ENCODE results near the gene APOL1. TPM values are rescaled to one million over a fixed set of nuclear protein-coding genes. Genes with fewer than 3 reads are reported as not detected.

APOL1 gene
- total RNA-seq, 1 donor: 38.7 TPM

- peak within 1 kb of the TSS; percentile 83 for H3K4me3 ChIP-seq (ENCODE audit: insufficient read depth, low read length)
- H4K20me1 ChIP-seq (ENCODE audit: insufficient read depth, low read length): peaks cover 18% of the 10 kb centered on the region
- H3K79me2 ChIP-seq (ENCODE audit: insufficient read depth, low read length): peaks cover 42% of the 10 kb centered on the region
- peak within 1 kb of the TSS; percentile 82 for H3K27ac ChIP-seq (ENCODE audit: low read depth, low read length)
- peak within 1 kb of the TSS; percentile 99 for H3K4me2 ChIP-seq (ENCODE audit: insufficient read depth, low read length)
- no peaks in the 10 kb centered on the region for H3K27me3 ChIP-seq (ENCODE audit: insufficient read depth, low read length)
- peaks cover 40% of the 10 kb centered on the region for H3K4me1 ChIP-seq (ENCODE audit: insufficient read depth, low read length)
- H2AFZ ChIP-seq (ENCODE audit: low read length): peak within 1 kb of the TSS; percentile 75
- peak; percentile 97 for DNase-seq (ENCODE audit: insufficient read length, low spot score, missing footprints)
- H3K36me3 ChIP-seq (ENCODE audit: insufficient read depth, low read length): peaks cover 13% of the 10 kb centered on the region
- TF ChIP-seq, protein P1, sequence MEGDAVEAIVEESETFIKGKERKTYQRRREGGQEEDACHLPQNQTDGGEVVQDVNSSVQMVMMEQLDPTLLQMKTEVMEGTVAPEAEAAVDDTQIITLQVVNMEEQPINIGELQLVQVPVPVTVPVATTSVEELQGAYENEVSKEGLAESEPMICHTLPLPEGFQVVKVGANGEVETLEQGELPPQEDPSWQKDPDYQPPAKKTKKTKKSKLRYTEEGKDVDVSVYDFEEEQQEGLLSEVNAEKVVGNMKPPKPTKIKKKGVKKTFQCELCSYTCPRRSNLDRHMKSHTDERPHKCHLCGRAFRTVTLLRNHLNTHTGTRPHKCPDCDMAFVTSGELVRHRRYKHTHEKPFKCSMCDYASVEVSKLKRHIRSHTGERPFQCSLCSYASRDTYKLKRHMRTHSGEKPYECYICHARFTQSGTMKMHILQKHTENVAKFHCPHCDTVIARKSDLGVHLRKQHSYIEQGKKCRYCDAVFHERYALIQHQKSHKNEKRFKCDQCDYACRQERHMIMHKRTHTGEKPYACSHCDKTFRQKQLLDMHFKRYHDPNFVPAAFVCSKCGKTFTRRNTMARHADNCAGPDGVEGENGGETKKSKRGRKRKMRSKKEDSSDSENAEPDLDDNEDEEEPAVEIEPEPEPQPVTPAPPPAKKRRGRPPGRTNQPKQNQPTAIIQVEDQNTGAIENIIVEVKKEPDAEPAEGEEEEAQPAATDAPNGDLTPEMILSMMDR (IDR thresholded peaks at IDR 0.05; ENCODE audit: extremely low read depth, low read depth, low read length): peak; percentile 64
- no peaks in the 10 kb centered on the region for H3K9me3 ChIP-seq (ENCODE audit: low read depth, low read length)
These were observed 13.3 kb upstream of the APOL1 start, which contains the start of gene APOL2 for GRCh38 chr22:36239401-36240171. APOL2 (minus strand) TSS chr22:36239527; CDS start chr22:36233162, 6,365 bp downstream.

GRCh38 chr22:36243986-36244385, 8.9 kb upstream of the APOL1 start:
- Histone ChIP-seq H2AFZ (ENCODE audit: low read length) (no peak overlapping the region), H3K4me3 (ENCODE audit: insufficient read depth, low read length) (no peak overlapping the region), H3K9me3 (ENCODE audit: low read depth, low read length) (no peaks in the 10 kb centered on the region), H4K20me1 (ENCODE audit: insufficient read depth, low read length) (no peaks in the 10 kb centered on the region), H3K4me1 (ENCODE audit: insufficient read depth, low read length) (peaks cover 27% of the 10 kb centered on the region), H3K27me3 (ENCODE audit: insufficient read depth, low read length) (no peaks in the 10 kb centered on the region), H3K36me3 (ENCODE audit: insufficient read depth, low read length) (no peaks in the 10 kb centered on the region), H3K79me2 (ENCODE audit: insufficient read depth, low read length) (peaks cover 1% of the 10 kb centered on the region), H3K27ac (ENCODE audit: low read depth, low read length) (peak overlapping the region; percentile 25), H3K4me2 (ENCODE audit: insufficient read depth, low read length) (no peak overlapping the region)
- no peak for DNase-seq (ENCODE audit: insufficient read length, low spot score, missing footprints)
- TF ChIP-seq, protein P1 (IDR thresholded peaks at IDR 0.05; ENCODE audit: extremely low read depth, low read depth, low read length): no peak

DNA sequence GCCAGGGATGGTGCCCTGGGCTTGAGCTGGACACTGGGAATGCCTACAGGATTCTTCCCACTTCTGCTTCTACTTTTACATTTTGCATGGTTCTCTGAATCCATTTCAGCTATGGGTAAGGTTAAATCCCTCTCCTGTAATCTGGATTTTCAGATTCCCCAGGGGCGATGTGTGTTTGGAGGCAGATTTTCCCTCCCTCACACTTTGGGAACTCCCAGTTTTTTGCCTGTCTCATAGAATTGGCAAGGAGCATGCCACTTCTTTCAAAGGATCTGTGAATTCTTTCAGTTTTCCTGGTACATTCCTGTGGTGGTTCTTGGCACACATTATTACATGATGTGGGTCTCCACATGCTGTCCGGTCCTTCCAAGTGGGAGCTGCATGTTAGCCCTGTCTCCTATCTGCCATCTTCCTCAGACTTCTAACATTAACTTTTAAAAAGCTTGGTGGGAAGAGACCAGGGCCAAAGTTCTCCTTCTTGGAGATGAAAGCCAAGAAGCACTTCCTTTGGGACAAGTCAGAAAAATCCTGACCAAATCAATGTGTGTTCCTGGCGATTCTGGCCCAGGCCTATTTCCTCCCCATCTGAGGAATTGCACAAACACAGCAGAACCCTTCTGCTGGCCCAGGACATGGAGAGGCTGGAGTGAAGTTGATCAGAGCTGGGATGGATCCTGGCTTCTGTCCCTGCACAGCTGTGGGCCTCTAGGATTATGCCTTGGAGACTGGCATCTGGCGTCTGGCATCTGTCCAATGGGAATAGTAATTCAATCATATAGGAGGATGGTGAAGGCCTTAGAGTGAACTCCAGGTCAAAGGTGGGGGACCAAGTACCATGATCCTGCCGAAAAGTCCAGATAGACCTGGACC, 8.2 kb upstream of the APOL1 start:
- no peak overlapping the region for H3K4me3 ChIP-seq (ENCODE audit: insufficient read depth, low read length)
- no peaks in the 10 kb centered on the region for H3K36me3 ChIP-seq (ENCODE audit: insufficient read depth, low read length)
- DNase-seq (ENCODE audit: insufficient read length, low spot score, missing footprints): no peak
- H3K4me1 ChIP-seq (ENCODE audit: insufficient read depth, low read length): peaks cover 23% of the 10 kb centered on the region
- H3K4me2 ChIP-seq (ENCODE audit: insufficient read depth, low read length): peak overlapping the region; percentile 16
- no peaks in the 10 kb centered on the region for H3K79me2 ChIP-seq (ENCODE audit: insufficient read depth, low read length)
- H4K20me1 ChIP-seq (ENCODE audit: insufficient read depth, low read length): no peaks in the 10 kb centered on the region
- H3K9me3 ChIP-seq (ENCODE audit: low read depth, low read length): no peaks in the 10 kb centered on the region
- TF ChIP-seq, protein P1 (IDR thresholded peaks at IDR 0.05; ENCODE audit: extremely low read depth, low read depth, low read length): no peak
- H3K27ac ChIP-seq (ENCODE audit: low read depth, low read length): peak overlapping the region; percentile 25
- no peaks in the 10 kb centered on the region for H3K27me3 ChIP-seq (ENCODE audit: insufficient read depth, low read length)
- H2AFZ ChIP-seq (ENCODE audit: low read length): peak overlapping the region; percentile 3
